Karpas-422 (cell line): ENCODE results near the gene TMCO4. TPM values are rescaled to one million over a fixed set of nuclear protein-coding genes. Genes with fewer than 3 reads are reported as not detected.

Experiments used
- DNase-seq: peaks from one replicate; pipeline ENCODE4 v3.0.0-alpha.2; 2015
- H2AFZ ChIP-seq: fragments of 200-600 bp; sonication (generic); 2 replicates; pipeline ENCODE4 v1.6.1; 2014; ENCODE audit warnings: antibody characterized with exemption, low read length, mixed read lengths
- H3K27ac ChIP-seq: fragments of 200-600 bp; sonication (generic); 2 replicates; pipeline ENCODE4 v1.5.1; 2014; ENCODE audit warnings: mild to moderate bottlenecking, low read length, moderate library complexity
- H3K27me3 ChIP-seq: fragments of 200-600 bp; sonication (generic); 2 replicates; pipeline ENCODE4 v1.6.1; 2014; ENCODE audit warnings: low read length, mixed read lengths
- H3K36me3 ChIP-seq: fragments of 200-600 bp; sonication (generic); 2 replicates; pipeline ENCODE4 v1.6.1; 2014; ENCODE audit warnings: low read length, mixed read lengths; ENCODE audit not compliant: insufficient read depth
- H3K4me1 ChIP-seq: fragments of 200-600 bp; sonication (generic); 2 replicates; pipeline ENCODE4 v1.6.1; 2014; ENCODE audit warnings: mild to moderate bottlenecking, low read length, mixed read lengths
- H3K4me2 ChIP-seq: fragments of 200-600 bp; sonication (generic); 2 replicates; pipeline ENCODE4 v1.6.1; 2014; ENCODE audit warnings: low read length, low read depth, mild to moderate bottlenecking; ENCODE audit not compliant: poor library complexity, severe bottlenecking
- H3K4me3 ChIP-seq: fragments of 200-600 bp; sonication (generic); 2 replicates; pipeline ENCODE4 v1.5.1; 2014; ENCODE audit warnings: mild to moderate bottlenecking, antibody characterized with exemption, low read length, mixed read lengths
- H3K79me2 ChIP-seq: fragments of 200-600 bp; sonication (generic); 2 replicates; pipeline ENCODE4 v1.6.1; 2014; ENCODE audit warnings: mild to moderate bottlenecking, low read length, mixed read lengths
- H3K9ac ChIP-seq: fragments of 200-600 bp; sonication (generic); 2 replicates; pipeline ENCODE4 v1.6.0; 2014; ENCODE audit warnings: low read length
- H3K9me2 ChIP-seq: fragments of 200-600 bp; sonication (generic), shearing (Covaris generic); replicated peaks from 2 replicates; pipeline ENCODE4 v1.6.0; 2014; ENCODE audit warnings: mild to moderate bottlenecking, low read length, moderate library complexity; ENCODE audit not compliant: insufficient read depth
- H3K9me3 ChIP-seq: fragments of 300-700, 200-600 bp; sonication (generic); 2 replicates; pipeline ENCODE4 v1.6.1; 2014; ENCODE audit warnings: low read length, mixed read lengths
- H4K20me1 ChIP-seq: fragments of 200-600 bp; sonication (generic); 2 replicates; pipeline ENCODE4 v1.6.1; 2014; ENCODE audit warnings: mild to moderate bottlenecking, antibody characterized with exemption, low read length, low read depth; ENCODE audit not compliant: insufficient read depth
- total RNA-seq: library from RNA; depleted of rRNA; stranded (reverse); fragments of >200 nt; shearing (Covaris generic); gene quantifications from 2 replicates; pipeline ENCODE4 v1.2.3, GENCODE V29; 2014; ENCODE audit warnings: low replicate concordance

Gene TMCO4
- total RNA-seq, 1 experiment from 2014 or later = 9.9 TPM

GRCh38 chr1:19723874-19724273 is 75.8 kb downstream of the TMCO4 start:
- Histone ChIP-seq H3K4me1 (peaks cover 7% of the 10 kb centered on the region), H3K9me3 (no peaks in the 10 kb centered on the region), H2AFZ (no peak overlapping the region), H3K79me2 (no peaks in the 10 kb centered on the region), H3K27ac (no peak overlapping the region), H3K9me2 (no peaks in the 10 kb centered on the region), H3K27me3 (no peaks in the 10 kb centered on the region), H3K36me3 (no peaks in the 10 kb centered on the region), H3K4me3 (no peak overlapping the region), H3K4me2 (no peak overlapping the region), H4K20me1 (no peaks in the 10 kb centered on the region), H3K9ac (no peak overlapping the region)
- no peak for DNase-seq

GRCh38 chr1:19720973-19721372 is 78.7 kb downstream of the TMCO4 start:
- H3K4me3 ChIP-seq = no peak overlapping the region
- no peaks in the 10 kb centered on the region for H3K9me3 ChIP-seq
- no peaks in the 10 kb centered on the region for H3K79me2 ChIP-seq
- no peaks in the 10 kb centered on the region for H3K36me3 ChIP-seq
- no peaks in the 10 kb centered on the region for H4K20me1 ChIP-seq
- no peak overlapping the region for H3K27ac ChIP-seq
- no peak for DNase-seq
- H3K4me1 ChIP-seq = peaks cover 7% of the 10 kb centered on the region
- H2AFZ ChIP-seq = no peak overlapping the region
- no peak overlapping the region for H3K4me2 ChIP-seq
- H3K27me3 ChIP-seq = no peaks in the 10 kb centered on the region
- no peak overlapping the region for H3K9ac ChIP-seq
- no peaks in the 10 kb centered on the region for H3K9me2 ChIP-seq

- no peak for DNase-seq
Observed at GRCh38 chr1:19720174-19720573, 79.5 kb downstream of the TMCO4 start.

GRCh38 chr1:19717467-19717866 is 82.2 kb downstream of the TMCO4 start:
- no peak for DNase-seq
- H3K9ac ChIP-seq = no peak overlapping the region
- no peaks in the 10 kb centered on the region for H3K9me3 ChIP-seq
- H3K27ac ChIP-seq = no peak overlapping the region
- peaks cover 16% of the 10 kb centered on the region for H3K4me1 ChIP-seq
- no peak overlapping the region for H2AFZ ChIP-seq
- no peak overlapping the region for H3K4me2 ChIP-seq
- no peak overlapping the region for H3K4me3 ChIP-seq
- H3K79me2 ChIP-seq = no peaks in the 10 kb centered on the region
- H3K27me3 ChIP-seq = no peaks in the 10 kb centered on the region
- no peaks in the 10 kb centered on the region for H3K36me3 ChIP-seq
- H4K20me1 ChIP-seq = no peaks in the 10 kb centered on the region
- H3K9me2 ChIP-seq = no peaks in the 10 kb centered on the region

More at GRCh38 chr1:19720174-19720573, 79.5 kb downstream of the TMCO4 start:
- H2AFZ ChIP-seq = no peak overlapping the region
- H3K4me3 ChIP-seq = no peak overlapping the region
- no peaks in the 10 kb centered on the region for H3K79me2 ChIP-seq
- no peaks in the 10 kb centered on the region for H3K9me2 ChIP-seq
- peaks cover 10% of the 10 kb centered on the region for H3K4me1 ChIP-seq
- no peaks in the 10 kb centered on the region for H3K9me3 ChIP-seq
- H3K36me3 ChIP-seq = no peaks in the 10 kb centered on the region
- H3K9ac ChIP-seq = no peak overlapping the region
- no peak overlapping the region for H3K27ac ChIP-seq
- H3K27me3 ChIP-seq = no peaks in the 10 kb centered on the region
- no peaks in the 10 kb centered on the region for H4K20me1 ChIP-seq
- H3K4me2 ChIP-seq = no peak overlapping the region

- Histone ChIP-seq H3K4me3 (0 out of 2 replicates have a peak overlapping the region, but pooled peaks have one; percentile 33), H3K4me2 (peak overlapping the region; percentile 51), H3K36me3 (no peaks in the 10 kb centered on the region), H3K27ac (no peak overlapping the region), H3K9me2 (no peaks in the 10 kb centered on the region), H3K79me2 (no peaks in the 10 kb centered on the region), H3K9ac (no peak overlapping the region), H2AFZ (peak overlapping the region; percentile 97), H3K27me3 (no peaks in the 10 kb centered on the region), H4K20me1 (no peaks in the 10 kb centered on the region), H3K4me1 (peaks cover 9% of the 10 kb centered on the region), H3K9me3 (no peaks in the 10 kb centered on the region)
- peak; percentile 97 for DNase-seq
Observed at GRCh38 chr1:19715334-19716203, 84.1 kb downstream of the TMCO4 start.

GRCh38 chr1:19712928-19713327 is 86.8 kb downstream of the TMCO4 start:
- no peaks in the 10 kb centered on the region for H3K27me3 ChIP-seq
- no peaks in the 10 kb centered on the region for H3K36me3 ChIP-seq
- peak; percentile 55 for DNase-seq
- H3K79me2 ChIP-seq = no peaks in the 10 kb centered on the region
- H3K4me1 ChIP-seq = peaks cover 9% of the 10 kb centered on the region
- H3K9me3 ChIP-seq = no peaks in the 10 kb centered on the region
- no peak overlapping the region for H3K4me2 ChIP-seq
- H3K9me2 ChIP-seq = no peaks in the 10 kb centered on the region
- H4K20me1 ChIP-seq = no peaks in the 10 kb centered on the region
- no peak overlapping the region for H3K4me3 ChIP-seq
- H3K27ac ChIP-seq = no peak overlapping the region
- 0 out of 2 replicates have a peak overlapping the region, but pooled peaks have one; percentile 36 for H2AFZ ChIP-seq
- no peak overlapping the region for H3K9ac ChIP-seq

GRCh38 chr1:19710825-19711611 is 88.7 kb downstream of the TMCO4 start:
- no peaks in the 10 kb centered on the region for H3K9me2 ChIP-seq
- H3K9me3 ChIP-seq = no peaks in the 10 kb centered on the region
- no peak overlapping the region for H2AFZ ChIP-seq
- no peaks in the 10 kb centered on the region for H3K27me3 ChIP-seq
- no peaks in the 10 kb centered on the region for H3K36me3 ChIP-seq
- H3K9ac ChIP-seq = no peak overlapping the region
- no peaks in the 10 kb centered on the region for H3K79me2 ChIP-seq
- H4K20me1 ChIP-seq = no peaks in the 10 kb centered on the region
- no peak overlapping the region for H3K4me2 ChIP-seq
- H3K27ac ChIP-seq = no peak overlapping the region
- peaks cover 16% of the 10 kb centered on the region for H3K4me1 ChIP-seq
- no peak for DNase-seq
- H3K4me3 ChIP-seq = no peak overlapping the region

GRCh38 chr1:19709260-19709793 is 90.4 kb downstream of the TMCO4 start:
- no peaks in the 10 kb centered on the region for H3K9me2 ChIP-seq
- H3K27me3 ChIP-seq = no peaks in the 10 kb centered on the region
- no peaks in the 10 kb centered on the region for H3K9me3 ChIP-seq
- no peak overlapping the region for H3K4me2 ChIP-seq
- H3K4me3 ChIP-seq = no peak overlapping the region
- H3K79me2 ChIP-seq = no peaks in the 10 kb centered on the region
- no peaks in the 10 kb centered on the region for H4K20me1 ChIP-seq
- H2AFZ ChIP-seq = no peak overlapping the region
- no peak overlapping the region for H3K9ac ChIP-seq
- peaks cover 13% of the 10 kb centered on the region for H3K4me1 ChIP-seq
- H3K36me3 ChIP-seq = no peaks in the 10 kb centered on the region
- H3K27ac ChIP-seq = no peak overlapping the region
- no peak for DNase-seq
